ENCODE measurements around the gene SECISBP2L.

- TF ChIP-seq CTCF (conservative IDR thresholded peaks at IDR 0.05; ENCODE audit: low read depth, low read length), result no peak
- no peak for TF ChIP-seq POLR2A (IDR thresholded peaks at IDR 0.05; ENCODE audit: low read depth, low read length)
Observed at GRCh38 chr15:48955370-48955769, 90.9 kb downstream of the SECISBP2L start.
